Measurements from ENCODE around the gene STAT3.
"Not testable (repeated sequence)": the region's sequence is repeated elsewhere in the genome, so short reads cannot be mapped to it uniquely, and the experiment has no call there.

Gene STAT3

DNA sequence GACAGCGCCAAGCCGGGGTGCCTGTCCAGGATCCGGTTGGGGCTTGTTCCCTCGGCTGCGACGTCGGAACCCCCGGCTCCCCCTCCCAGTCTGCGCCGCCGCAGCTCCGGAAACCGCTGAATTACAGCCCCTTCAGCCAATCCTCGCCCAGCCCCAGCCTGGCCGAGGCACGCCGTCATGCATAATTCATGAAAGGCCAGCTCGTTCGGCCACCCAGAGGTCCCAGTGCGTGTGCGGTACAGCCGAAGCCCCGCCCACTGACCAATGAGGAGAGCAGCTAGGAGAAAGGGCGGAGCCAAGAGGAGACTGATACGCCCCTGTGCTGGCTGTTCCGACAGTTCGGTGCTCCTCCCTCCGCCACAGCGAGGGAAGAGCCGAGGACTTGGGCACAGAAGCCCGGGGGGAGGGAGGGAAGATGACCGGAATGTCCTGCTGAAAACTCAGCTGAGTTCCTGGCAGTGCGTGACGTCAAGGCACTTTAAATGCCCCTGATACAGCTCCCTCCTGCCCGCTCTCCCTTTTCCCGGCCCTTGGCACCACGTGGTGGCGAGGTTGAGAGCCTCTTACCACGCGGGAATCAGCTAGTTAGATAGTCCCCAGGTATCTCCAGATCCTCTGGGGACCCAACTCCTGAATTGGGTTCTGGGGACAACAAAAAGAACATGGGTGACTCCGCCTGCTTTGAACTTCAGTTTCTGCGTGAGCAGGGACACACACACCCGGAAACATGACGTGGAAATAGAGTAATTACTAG lies at the start of gene STAT3:
TSS of gene STAT3 (minus strand) at position 62 of the 754 bp plus-strand sequence. CDS start 39,926 bp downstream, outside the sequence.
- DNase-seq, result peak; percentile 99

DNA sequence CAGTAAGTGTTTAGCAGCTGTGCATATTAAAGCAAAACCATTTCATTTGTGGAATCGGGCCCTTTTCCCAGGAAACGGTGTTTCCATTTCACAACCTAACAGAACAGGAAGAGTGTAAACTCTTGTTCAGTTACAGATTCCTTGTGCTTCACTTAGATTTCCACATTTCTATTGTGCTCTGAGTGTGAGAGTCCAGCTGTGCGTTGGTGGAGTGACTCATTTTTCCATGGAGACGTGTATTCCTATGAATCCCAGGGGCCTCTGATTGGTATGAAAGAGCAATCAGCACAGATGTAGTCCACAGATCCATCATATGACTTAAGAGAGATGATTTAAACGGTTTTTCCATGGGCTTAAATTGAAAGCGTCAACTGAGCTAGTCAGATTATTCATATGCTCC lies 48.1 kb upstream of the STAT3 start:
- no peak for DNase-seq

DNA sequence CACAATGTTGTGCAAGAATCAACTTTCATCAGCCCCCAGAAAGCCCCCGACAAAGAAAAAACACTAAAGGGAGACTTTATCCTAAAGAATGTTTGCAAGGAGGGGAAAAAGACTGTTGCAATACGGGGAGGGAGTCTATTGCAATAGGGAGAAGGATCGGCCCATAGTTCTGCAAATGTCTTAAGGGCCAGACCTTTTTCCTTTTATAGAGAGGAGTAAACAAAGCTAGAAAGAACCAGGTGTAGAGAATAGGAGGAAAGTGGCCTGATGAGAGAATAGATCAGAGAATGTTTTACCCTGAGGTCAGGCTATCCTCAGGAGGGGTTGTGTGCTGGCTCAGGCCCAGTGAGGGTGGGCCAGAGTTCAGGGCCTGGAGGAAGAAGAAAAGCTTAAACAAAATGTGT lies 43.5 kb upstream of the STAT3 start:
- DNase-seq, result no peak

DNA sequence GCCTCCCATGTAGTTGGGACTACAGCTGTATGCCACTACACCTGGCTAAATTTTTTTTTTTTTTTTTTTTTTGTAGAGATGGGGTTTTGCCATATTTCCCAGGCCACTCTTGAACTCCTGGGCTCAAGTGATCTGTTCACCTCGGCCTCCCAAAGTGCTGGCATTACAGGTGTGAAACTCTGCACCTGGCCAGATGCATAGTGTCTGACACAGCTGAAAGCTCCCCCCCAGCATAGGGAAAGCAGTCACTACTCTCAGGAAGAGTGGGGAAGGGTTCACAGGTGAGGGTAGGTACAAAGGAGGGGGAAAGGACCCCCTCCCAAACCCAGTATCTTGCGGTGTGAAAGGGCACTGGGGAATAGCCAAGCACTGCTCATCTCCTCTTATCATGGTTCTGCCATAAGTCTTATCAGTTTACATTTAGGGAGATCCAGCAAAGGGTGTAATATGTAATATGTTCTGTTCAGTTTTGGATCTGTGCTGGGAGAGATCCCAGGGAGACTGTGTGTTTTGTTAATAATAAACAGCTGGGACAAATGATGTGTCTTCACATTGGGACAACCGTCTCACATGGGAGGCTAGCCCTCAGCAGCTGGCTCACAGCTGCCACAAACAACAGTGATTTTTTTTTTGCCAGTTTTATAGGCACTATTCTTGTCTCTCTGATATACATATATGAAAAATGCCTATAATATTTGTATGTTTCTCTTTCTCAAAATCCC lies 41.6 kb upstream of the STAT3 start:
- no peak for DNase-seq

DNA sequence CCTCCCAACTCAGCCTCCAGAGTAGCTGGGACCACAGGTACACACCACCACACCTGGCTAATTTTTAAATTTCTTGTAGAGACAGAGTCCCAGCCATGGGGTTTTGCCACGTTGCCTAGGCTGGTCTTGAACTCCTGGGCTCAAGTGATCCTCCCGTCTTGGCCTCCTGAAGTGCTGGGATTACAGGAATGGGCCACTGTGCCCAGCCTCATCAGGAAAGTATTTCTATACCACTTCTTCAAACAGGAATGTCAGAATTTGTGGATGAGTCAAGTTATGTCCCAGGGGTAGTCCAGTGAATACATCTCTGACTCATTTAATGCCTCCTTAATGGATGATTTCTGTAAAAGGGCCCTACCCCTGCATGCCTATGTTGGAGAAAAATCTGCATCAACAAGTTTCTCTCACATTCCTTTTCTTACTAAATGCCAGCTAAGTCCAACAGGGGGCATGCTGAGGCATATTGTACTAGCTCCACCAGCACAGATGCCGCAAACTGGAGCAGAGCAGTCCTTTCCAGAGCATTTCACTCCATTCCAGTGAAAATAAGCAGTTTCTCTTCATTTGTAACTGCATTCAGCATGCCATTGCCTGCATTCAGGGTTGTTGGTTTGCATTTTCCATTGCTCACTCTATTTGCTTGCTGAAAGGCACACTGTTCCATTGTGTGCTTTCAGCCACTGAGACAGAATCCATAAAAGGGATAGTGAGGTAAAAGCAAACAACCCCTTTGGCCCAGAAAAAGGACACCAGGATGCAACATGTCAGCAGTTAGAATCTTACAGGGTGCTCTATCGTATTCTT lies 40.1 kb upstream of the STAT3 start:
- peak; percentile 79 for DNase-seq

DNA sequence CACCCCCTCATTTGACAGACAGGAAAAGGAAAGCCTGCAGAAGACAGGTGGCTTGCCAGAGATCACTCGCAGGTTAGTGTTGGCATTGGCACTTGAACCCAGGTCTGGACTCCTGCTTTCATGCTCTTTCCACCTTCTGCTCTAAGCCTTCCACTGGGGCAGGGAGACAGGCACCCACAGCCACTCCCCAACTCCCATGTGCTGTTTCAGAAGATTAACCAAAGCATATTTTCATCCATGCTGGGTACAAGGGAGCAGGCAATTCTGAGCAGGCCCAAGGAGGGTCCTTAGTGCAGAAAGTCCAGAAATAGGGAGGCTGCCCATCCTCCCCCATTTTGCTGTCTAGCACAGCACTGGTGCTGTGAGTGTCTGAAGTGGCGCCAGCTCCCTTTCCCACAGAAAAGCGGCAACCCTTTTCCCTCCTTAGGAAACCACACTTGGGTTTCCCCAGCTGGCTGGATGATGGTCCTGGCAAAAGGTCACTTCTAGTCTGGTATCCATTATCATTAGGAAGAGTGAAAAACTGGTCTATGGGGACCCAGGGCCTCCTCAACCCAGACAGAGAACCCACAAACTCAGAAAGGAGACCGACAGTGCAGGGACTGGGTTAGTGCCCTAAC lies 36.9 kb upstream of the STAT3 start:
- DNase-seq, result no peak

DNA sequence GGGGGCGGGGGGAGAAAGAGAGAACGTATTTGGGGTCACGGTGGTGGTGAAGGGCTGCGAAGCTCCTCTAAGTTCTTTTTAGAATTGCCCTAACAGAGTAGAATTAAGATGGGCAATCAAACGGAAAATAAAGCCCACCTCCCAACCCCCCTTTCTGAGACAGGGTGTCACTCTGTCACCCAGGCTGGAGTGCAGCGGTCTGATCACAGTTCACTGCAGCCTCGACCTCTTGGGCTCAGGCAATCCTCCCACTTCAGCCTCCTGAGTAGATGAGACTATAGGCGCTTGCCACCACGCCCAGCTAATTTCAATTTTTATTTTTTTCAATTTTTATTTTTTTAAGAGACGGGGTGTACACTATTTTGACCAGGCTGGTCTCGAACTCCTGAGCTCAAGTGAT lies 35.5 kb upstream of the STAT3 start:
- DNase-seq, result no peak

DNA sequence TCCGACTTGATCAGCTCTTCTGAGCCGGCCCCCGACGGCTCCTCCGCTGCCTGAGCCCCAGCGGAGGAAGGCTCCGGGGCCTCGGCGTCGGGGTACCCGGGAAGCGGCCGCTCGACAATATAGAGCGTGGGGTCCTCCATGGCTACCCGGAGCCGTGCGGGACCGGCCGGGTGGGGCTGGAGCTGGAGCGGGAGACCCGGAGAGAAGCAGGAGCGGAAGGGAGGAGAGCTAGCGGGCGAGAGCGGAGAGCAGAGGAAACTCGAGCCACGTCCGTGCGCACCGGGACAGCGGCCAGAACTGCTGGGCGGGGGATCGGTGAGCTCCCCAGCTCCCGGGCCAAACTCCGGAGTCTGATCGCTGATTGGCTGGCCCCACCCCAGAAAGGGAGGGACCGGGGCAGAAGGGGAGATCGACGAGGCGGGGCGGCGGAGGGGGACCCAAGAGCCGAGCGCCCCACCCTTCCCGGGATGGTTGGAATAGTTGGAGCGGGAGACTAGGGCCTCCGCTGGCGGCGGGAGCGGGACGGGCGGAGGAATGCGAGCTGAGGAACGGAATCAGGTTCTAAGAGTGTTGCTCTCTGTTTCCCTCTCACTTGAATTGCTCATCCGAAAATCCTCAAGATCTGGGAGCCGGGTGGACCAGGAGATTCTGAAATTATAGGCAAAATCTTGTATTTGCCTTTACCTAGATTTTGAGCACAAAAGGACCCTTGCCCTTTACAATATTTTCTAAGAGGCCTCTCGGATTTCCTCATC lies 34.9 kb upstream of the STAT3 start, which contains the start of gene CAVIN1:
TSS of gene CAVIN1 (minus strand) at position 299 of the 755 bp plus-strand sequence. CDS start at position 140, 159 bp downstream.
- peak; percentile 56 for DNase-seq

DNA sequence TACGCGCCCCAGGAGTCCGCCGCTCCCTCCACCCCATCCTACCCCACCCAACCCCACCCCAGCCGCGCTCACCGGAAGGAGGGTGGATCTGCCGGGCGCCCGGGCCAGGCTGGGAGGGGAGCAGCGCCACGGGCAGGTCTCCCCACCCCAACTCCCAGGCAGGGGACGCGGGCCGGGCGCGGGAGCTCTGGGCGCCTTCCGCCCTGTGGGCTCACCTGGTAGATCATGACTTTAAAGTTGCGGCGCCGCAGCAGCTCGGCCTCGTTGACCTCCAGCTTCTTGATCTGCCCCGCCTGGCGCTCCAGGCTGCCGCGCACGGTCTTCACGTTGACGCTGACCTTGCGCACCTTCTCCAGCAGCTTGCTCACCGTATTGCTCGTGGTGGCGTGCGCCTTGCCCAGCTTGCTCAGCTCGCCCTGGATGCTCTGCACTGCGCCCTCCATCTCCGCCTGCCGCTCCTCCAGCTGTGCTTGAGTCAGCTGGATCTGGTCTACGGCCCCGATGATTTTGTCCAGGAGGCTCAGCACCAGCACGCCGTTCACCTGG lies 34.2 kb upstream of the STAT3 start:
- DNase-seq, result no peak

DNA sequence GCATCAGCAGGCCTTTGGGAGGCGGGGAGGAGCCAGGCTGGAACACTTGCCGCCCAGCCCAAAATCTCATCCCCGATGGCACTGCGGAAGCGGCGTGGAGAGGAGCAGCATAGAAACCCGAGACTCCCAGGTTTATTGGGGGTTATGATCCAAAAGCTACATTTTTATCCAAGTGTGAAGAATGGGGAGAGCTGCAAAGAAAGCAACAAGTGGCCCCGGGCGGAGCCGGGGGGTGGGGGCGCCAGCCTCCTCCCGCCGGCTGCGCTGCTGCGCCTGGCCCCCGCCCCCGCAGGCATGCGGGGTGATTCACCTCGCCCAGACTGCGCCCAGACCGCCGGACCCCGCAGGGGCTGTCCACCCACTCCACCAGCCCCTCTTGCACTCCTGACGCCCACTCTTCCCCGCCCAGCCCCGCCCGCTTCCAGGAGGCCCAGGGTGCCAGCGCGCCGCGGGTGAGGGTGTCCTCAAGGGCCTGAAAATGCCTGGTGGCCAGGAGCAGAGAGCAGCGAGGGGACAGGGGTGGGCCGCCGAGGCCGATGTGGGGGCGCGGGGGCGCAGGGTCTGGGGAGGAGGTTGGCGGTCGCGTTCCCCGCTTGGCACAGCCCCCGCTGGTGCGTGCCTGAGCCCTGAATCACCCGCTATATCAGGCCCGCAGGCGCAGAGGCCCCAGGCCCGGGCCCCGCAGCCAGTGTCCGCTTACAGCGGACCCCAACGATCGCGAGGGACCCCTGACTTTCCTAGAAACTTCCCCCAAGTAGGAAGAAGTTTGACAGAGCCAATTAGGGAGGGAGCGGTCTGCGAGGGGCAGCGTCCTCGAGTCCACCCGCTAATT lies 33.5 kb upstream of the STAT3 start:
- no peak for DNase-seq

DNA sequence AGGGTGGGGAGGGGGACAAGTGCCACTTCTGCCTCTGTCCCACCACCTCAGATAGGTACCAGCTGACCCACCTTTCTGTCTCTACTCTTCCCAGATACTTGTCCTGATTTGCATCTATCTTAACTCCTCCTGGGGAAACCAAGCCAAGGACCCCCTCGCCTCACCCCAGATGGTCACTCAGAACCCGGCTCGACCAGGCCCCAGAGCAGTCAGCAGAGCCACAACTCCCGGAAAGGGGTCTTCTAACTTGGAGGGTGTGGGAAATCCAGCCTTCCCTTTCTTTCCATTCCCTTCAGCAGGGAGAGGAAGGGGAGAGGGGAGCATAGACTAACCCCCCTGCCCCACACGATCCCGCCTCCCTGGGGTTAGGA lies 32.9 kb upstream of the STAT3 start:
- no peak for DNase-seq

DNA sequence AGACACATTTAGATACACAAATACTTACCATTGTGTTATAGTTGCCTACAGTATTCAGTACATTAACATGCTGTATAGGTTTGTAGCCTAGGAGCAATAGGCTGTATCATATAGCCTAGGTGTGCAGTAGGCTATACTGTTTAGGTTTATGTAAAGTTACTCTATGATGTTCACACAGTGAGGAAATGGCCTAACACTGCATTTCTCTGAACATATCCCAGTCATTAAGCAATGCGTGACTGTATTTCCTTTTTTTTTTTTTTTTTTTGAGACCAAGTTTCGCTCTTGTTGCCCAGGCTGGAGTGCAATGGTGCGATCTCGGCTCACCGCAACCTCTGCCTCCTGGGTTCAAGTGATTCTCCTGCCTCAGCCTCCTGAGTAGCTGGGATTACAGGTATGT lies 29.7 kb upstream of the STAT3 start:
- DNase-seq, result not testable (repeated sequence)

DNA sequence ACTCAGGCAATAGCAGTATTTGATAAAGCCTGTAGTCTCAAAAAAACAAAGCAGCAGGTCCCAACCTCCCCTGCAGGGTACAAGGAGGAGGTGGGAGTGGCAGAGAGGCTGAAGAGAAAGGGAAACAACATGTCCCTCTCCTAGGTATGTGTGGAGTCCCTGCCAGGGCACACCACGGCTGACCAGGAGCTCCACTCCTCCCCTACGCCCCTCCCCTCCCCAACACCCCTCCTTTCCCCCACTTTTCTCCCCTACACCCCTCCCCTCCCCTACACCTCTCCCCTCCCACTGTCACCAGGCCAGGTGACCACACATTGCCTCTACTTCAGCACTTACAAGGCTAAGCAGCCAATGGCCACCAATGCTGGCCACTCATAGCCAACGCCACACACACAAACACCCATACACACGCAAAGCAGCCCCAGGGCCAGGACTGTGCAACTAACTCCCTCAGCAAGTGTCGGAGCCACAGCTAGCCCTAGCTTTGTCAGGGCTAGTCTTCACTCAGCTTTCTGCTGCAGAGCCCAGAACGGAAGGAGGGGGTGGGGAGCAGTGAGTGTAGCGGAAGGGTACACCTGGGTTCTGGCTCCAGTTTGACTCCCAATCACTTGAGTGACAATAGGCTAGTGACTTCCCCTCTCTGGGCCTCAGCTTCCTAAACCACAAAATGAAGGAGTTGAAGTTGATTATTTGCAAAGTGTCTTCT lies 26.6 kb upstream of the STAT3 start:
- DNase-seq, result no peak

DNA sequence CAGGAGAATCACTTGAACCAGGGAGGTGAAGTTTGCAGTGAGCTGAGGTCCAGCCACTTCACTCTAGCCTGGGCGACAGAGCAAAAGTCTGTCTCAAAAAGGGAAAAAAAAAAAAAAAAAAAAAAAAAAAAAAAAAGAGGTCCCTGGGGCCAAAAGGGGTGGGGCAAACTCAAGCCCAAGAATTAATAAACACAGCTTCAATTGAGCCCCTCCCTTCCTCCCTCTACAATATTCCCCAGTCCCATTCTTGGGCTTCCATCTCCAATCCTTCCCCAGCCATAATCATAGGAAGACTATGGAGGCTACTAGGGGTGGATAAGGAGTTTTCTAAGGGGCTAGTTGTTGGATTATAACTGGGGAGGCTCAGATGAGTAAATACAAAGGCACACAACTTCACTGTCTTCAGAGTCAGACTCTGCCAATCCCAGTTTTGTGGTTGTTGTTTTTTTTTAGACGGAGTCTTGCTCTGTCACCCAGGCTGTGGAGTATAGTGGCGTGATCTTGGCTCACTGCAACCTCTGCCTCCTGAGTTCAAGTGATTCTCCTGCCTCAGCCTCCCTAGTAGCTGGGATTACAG lies 25.3 kb upstream of the STAT3 start:
- DNase-seq, result no peak

DNA sequence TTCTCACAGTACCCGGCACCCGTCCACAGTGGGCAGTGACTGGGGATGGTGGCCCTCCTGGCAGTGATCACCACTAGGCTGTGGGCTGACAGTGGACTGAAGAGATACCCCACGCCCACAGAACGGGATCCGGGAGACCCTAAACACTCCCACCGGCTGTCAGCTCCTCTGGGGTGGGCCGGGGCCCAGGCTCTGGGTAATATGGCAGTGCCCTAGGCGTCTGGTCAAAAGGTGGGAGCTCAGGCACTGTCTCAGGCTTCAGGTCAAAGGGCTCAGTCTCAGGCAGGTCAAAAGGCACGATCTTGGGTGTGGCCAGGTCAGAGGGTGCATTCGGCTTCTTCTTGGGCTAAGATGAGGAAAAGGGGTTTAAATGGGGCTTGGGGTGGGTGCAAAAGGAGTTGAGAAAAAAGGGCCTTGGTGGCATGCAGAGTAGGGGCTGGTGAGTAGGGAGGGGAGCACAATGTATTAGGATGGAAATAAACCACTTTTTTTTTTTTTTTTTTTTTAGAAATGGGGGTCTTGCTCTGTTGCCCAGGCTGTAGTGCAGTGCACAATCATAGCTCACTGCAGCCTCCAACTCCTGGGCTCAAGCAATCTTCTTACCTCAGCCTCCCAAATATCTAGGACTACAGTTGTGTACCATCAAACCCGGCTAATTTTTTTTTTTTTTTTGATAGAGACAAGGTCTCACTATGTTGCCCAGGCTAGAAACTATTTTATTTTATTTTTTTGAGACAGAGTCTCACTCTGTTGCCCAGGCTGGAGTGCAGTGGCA lies 23.9 kb upstream of the STAT3 start:
- no peak for DNase-seq

DNA sequence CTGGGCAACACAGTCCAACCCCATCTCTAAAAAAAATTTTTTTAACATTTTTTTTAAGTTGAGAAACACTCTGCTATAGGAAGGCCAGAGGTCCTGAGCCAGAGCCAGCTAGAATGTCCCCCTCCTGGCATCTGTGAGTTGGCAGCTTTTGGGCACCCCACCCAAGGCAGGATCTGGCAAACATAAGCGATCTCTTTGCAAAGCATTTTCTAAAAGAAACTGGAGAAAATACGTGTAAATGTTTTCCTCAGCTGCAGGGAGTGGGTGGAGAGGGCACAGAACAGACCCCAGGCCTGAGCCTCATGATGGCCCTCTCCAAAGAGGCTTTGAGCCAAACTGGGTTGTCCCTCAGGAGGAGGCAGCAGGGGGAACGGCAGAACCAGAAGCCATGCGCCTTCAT lies 23.1 kb upstream of the STAT3 start:
- DNase-seq, result no peak

DNA sequence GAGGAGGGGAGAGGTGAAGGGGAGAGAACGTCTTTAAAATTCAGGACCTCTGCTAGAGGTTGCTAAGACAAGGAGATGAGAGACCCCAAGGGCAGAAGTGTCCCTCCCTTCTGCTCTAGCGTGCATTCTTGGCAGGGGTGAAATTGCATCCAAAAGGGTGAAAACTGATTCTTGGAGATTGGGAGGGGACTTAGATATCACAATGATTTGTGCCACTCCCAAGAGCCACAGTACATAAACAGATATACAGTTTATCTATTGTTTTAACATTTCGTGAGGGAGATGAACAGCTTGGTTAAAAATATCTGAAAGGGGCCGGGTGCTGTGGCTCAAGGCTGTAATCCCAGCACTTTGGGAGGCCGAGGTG lies 22.1 kb upstream of the STAT3 start:
- DNase-seq, result no peak

DNA sequence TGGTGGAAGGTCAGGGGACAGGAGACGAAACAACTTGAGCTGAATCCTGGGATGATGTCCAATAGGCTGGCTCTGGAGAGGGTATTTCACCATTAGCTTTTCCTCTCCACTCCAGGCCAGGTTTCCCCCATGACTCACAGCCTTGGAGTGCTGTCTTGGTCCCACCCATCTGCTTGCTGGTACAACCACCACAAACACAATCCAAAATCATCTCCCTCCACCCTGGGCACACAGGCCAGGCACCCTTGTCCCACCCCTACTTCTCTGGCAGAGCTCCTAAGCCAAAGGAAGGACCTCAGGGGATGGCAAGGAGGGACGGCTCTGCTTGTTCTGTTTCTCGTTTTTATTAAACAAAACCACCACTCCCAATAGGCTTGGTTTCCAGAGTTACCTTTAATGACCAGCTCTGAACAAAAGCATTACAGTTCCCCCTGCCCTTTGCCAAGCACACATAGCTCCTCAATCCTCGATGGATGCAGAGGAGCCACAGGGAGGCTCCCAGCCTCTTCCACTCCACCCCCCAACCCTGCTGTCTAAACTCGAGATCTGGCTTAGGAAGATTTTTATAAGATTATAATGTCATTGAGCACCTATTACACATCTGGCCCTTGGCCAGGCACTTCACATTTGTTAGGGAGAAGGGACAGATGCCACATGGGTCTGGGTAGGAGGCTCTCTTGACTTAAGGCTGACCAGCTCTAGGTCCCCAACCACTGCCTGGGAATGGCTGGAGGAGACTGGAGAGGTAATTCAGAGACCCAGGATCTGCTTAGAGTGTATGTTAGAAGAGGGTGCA lies 21.5 kb upstream of the STAT3 start:
- DNase-seq, result no peak

Measured in NCI-H1694 (cell line).